GM19043 (cell line): ENCODE data around the gene GRPEL1.

ENCODE experiments used
- ATAC-seq: cut with Tn5 transposase; IDR thresholded peaks from one replicate; pipeline ENCODE4 v1.9.1; 2021; ENCODE audit warnings: low read depth; ENCODE audit not compliant: unreplicated experiment

Gene GRPEL1

GRCh38 chr4:7067126-7067451 is 775 bp downstream of the GRPEL1 start:
- ATAC-seq: no peak

- no peak for ATAC-seq
These were observed 1.4 kb downstream of the GRPEL1 start for GRCh38 chr4:7066493-7066892.

GRCh38 chr4:7066006-7066405 is 1.9 kb downstream of the GRPEL1 start:
- ATAC-seq: no peak

- ATAC-seq: no peak
These were observed 4.5 kb downstream of the GRPEL1 start for GRCh38 chr4:7063362-7063761.

GRCh38 chr4:7062816-7063215 is 5.0 kb downstream of the GRPEL1 start:
- ATAC-seq: no peak

- ATAC-seq: no peak
These were observed 6.0 kb downstream of the GRPEL1 start for GRCh38 chr4:7061815-7062214.

- ATAC-seq: no peak
These were observed 7.3 kb downstream of the GRPEL1 start for GRCh38 chr4:7060346-7061150.

GRCh38 chr4:7059662-7060061 is 8.2 kb downstream of the GRPEL1 start:
- ATAC-seq: no peak

GRCh38 chr4:7058792-7059191 is 9.1 kb downstream of the GRPEL1 start:
- ATAC-seq: peak; percentile 27

GRCh38 chr4:7055990-7056325 is 11.9 kb downstream of the GRPEL1 start:
- no peak for ATAC-seq

- no peak for ATAC-seq
These were observed 12.5 kb downstream of the GRPEL1 start for GRCh38 chr4:7055111-7055989.

GRCh38 chr4:7054106-7054880 is 13.6 kb downstream of the GRPEL1 start:
- ATAC-seq: no peak

GRCh38 chr4:7052923-7053715 is 14.7 kb downstream of the GRPEL1 start:
- no peak for ATAC-seq

GRCh38 chr4:7052313-7052712 is 15.6 kb downstream of the GRPEL1 start:
- no peak for ATAC-seq

- ATAC-seq: no peak
These were observed 16.0 kb downstream of the GRPEL1 start for GRCh38 chr4:7051905-7052304.

GRCh38 chr4:7051144-7051495 is 16.7 kb downstream of the GRPEL1 start:
- ATAC-seq: no peak

- ATAC-seq: no peak
These were observed 17.3 kb downstream of the GRPEL1 start for GRCh38 chr4:7050481-7051143.

GRCh38 chr4:7049739-7050138 is 18.1 kb downstream of the GRPEL1 start:
- ATAC-seq: no peak

GRCh38 chr4:7049295-7049694 is 18.6 kb downstream of the GRPEL1 start:
- no peak for ATAC-seq

GRCh38 chr4:7048642-7049041 is 19.2 kb downstream of the GRPEL1 start:
- ATAC-seq: no peak
